Measurements from ENCODE around the gene PARP3. TPM values are rescaled to one million over a fixed set of nuclear protein-coding genes. Genes with fewer than 3 reads are reported as not detected.

Gene PARP3
- total and polyA plus RNA-seq, 10 of the 15 experiments (the other 5 are each of a cell fraction or from before 2014, with no cell fraction given) = 2.1 to 31.2 (median 19.5) TPM

- TF ChIP-seq HSF1 (IDR thresholded peaks at IDR 0.05; ENCODE audit: low read depth, low read length) (no peak; the same call in 1 of the 2 replicates), SUZ12 (IDR thresholded peaks at IDR 0.05; ENCODE audit: unreplicated experiment) (no peak), SMAD1 (IDR thresholded peaks at IDR 0.05; ENCODE audit: low read depth, partially characterized antibody) (no peak), CBX3 (IDR thresholded peaks at IDR 0.05; ENCODE audit: borderline replicate concordance, low read depth) (no peak), NFYB (IDR thresholded peaks at IDR 0.05; ENCODE audit: insufficient read depth, low read depth, low read length) (no peak), CREM (IDR thresholded peaks at IDR 0.05; ENCODE audit: low read depth) (peak; percentile 91), JUND (IDR thresholded peaks at IDR 0.05; ENCODE audit: low read depth, low read length) (no peak), BMI1 (IDR thresholded peaks at IDR 0.05; ENCODE audit: borderline replicate concordance) (no peak), RAD21 (IDR thresholded peaks at IDR 0.05; ENCODE audit: insufficient read depth, low read depth, low read length) (no peak), MYB (IDR thresholded peaks at IDR 0.05; ENCODE audit: borderline replicate concordance, low read depth, low read length) (0 out of 2 replicates have a peak, but pooled peaks have one; percentile 57), FOXK2 (IDR thresholded peaks at IDR 0.05) (peak; percentile 70; the same call in 1 of the 2 replicates), KAT2A (conservative IDR thresholded peaks at IDR 0.05; ENCODE audit: control insufficient read depth, low read depth, low read length) (no peak; the same call in 1 of the 2 replicates), RB1 (IDR thresholded peaks at IDR 0.05; ENCODE audit: borderline replicate concordance) (peak; percentile 85; the same call in 1 of the 2 replicates), RAD51 (IDR thresholded peaks at IDR 0.05) (no peak), NR2C2 (IDR thresholded peaks at IDR 0.05; ENCODE audit: borderline replicate concordance, control insufficient read depth, insufficient read length, low read depth) (peak; percentile 75), ZZZ3 (IDR thresholded peaks at IDR 0.05; ENCODE audit: control insufficient read depth, insufficient read length, low read depth) (peak; percentile 64), SPI1 (IDR thresholded peaks at IDR 0.05; ENCODE audit: borderline replicate concordance, insufficient read depth, low read depth, low read length) (no peak), CBFB (IDR thresholded peaks at IDR 0.05; ENCODE audit: low read depth) (peak; percentile 94), PML (IDR thresholded peaks at IDR 0.05; ENCODE audit: low read length) (peak; percentile 98), IRF3 (IDR thresholded peaks at IDR 0.05) (peak; percentile 61), MEF2A (IDR thresholded peaks at IDR 0.05; ENCODE audit: insufficient read depth, low read depth, low read length) (peak; percentile 74; the same call in 1 of the 2 replicates), MAX (IDR thresholded peaks at IDR 0.05; ENCODE audit: low read depth, low read length) (peak; percentile 75; the same call in 1 of the 2 replicates), E4F1 (IDR thresholded peaks at IDR 0.05; ENCODE audit: borderline replicate concordance, partially characterized antibody) (peak; percentile 59), KDM1A (IDR thresholded peaks at IDR 0.05; ENCODE audit: borderline replicate concordance) (no peak), FOS (IDR thresholded peaks at IDR 0.05; ENCODE audit: borderline replicate concordance, extremely low read depth, insufficient read length) (no peak), STAT1 (conservative IDR thresholded peaks at IDR 0.05) (peak; percentile 99)
These were observed 53.4 kb downstream of the PARP3 start, which contains the start of gene RPL29 (continued) for GRCh38 chr3:51995346-51996163.

Measured in GM12878 (cell line).